K562 (cell line): ENCODE measurements around the gene SOS1. TPM values are rescaled to one million over a fixed set of nuclear protein-coding genes. Genes with fewer than 3 reads are reported as not detected.

Experiments
- E2F5 ChIP-seq: sonication (generic); formaldehyde crosslinking; IDR thresholded peaks from 2 replicates; pipeline ENCODE4 v1.8.0; 2022; ENCODE audit warnings: mild to moderate bottlenecking, missing genetic modification reagents
- FOXA3 ChIP-seq, 2 experiments: fragments of 450-650 bp in 1 of 2; sonication (generic) in 1 of 2; formaldehyde crosslinking; IDR thresholded peaks in 1 of 2; conservative IDR thresholded peaks in 1 of 2; 2 replicates each; pipeline versions ENCODE4 v1.4.0 to v1.8.0; 2020 to 2022; ENCODE audit warnings: mild to moderate bottlenecking in 2 of 2, missing genetic modification reagents in 1 of 2
- FOXM1 ChIP-seq, 2 experiments: fragments of 450-650 bp in 1 of 2; sonication (generic) in 1 of 2; formaldehyde crosslinking in 1 of 2; IDR thresholded peaks; 2 replicates each; pipeline versions ENCODE4 v1.6.1 to v1.9.0; 2017 to 2022; ENCODE audit warnings: low read depth in 2 of 2, mild to moderate bottlenecking in 2 of 2, missing genetic modification reagents in 1 of 2, moderate library complexity in 1 of 2
- GTF2B ChIP-seq: IDR thresholded peaks from 2 replicates; pipeline ENCODE4 v1.6.1; 2011; ENCODE audit not compliant: insufficient read length; ENCODE audit errors: extremely low read depth
- HOMEZ ChIP-seq: fragments of 250-450 bp; sonication (Bioruptor Pico); IDR thresholded peaks from 2 replicates; pipeline ENCODE4 v1.4.0; 2020; ENCODE audit warnings: mild to moderate bottlenecking, moderate library complexity
- MAZ ChIP-seq, 2 experiments: fragments of 450-650 bp in 1 of 2; sonication (generic) in 1 of 2; formaldehyde crosslinking; IDR thresholded peaks in 1 of 2; conservative IDR thresholded peaks in 1 of 2; 2 replicates each; pipeline versions ENCODE4 v1.4.0 to v1.5.0; 2020; ENCODE audit warnings: mild to moderate bottlenecking in 1 of 2, missing genetic modification reagents in 1 of 2
- RERE ChIP-seq: sonication (generic); formaldehyde crosslinking; IDR thresholded peaks from 2 replicates; pipeline ENCODE4 v1.8.0; 2023; ENCODE audit warnings: missing genetic modification reagents, mild to moderate bottlenecking, borderline replicate concordance
- SAFB ChIP-seq: fragments of 200-400 bp; formaldehyde crosslinking; IDR thresholded peaks from 2 replicates; pipeline ENCODE4 v1.6.1; 2017; ENCODE audit warnings: low read depth, low read length, borderline replicate concordance
- SREBF2 ChIP-seq: sonication (generic); formaldehyde crosslinking; IDR thresholded peaks from 2 replicates; pipeline ENCODE4 v1.4.0; 2020; ENCODE audit warnings: mild to moderate bottlenecking, missing genetic modification reagents
- WHSC1 ChIP-seq: IDR thresholded peaks from one replicate; pipeline ENCODE4 v1.6.1; 2012; ENCODE audit warnings: low read length, control low read depth, inconsistent platforms
- ZBTB17 ChIP-seq: fragments of 450-650 bp; formaldehyde crosslinking; IDR thresholded peaks from 2 replicates; pipeline ENCODE4 v1.4.0; 2020; ENCODE audit warnings: mild to moderate bottlenecking
- ZFP91 ChIP-seq: sonication (generic); formaldehyde crosslinking; IDR thresholded peaks from 2 replicates; pipeline ENCODE4 v1.8.0; 2022; ENCODE audit warnings: mild to moderate bottlenecking, missing genetic modification reagents
- ZNF24 ChIP-seq: fragments of 450-650 bp; IDR thresholded peaks from 2 replicates; pipeline ENCODE4 v1.6.1; 2016
- ZNF57 ChIP-seq: fragments of 450-650 bp; formaldehyde crosslinking; IDR thresholded peaks from 2 replicates; pipeline ENCODE4 v1.4.0; 2020; ENCODE audit warnings: mild to moderate bottlenecking, moderate library complexity
- ZNF707 ChIP-seq: fragments of 250-450 bp; sonication (Bioruptor Pico); conservative IDR thresholded peaks from 2 replicates; pipeline ENCODE4 v1.8.0; 2022; ENCODE audit warnings: inconsistent platforms, mild to moderate bottlenecking, moderate library complexity
- ZZZ3 ChIP-seq: fragments of 450-650 bp; IDR thresholded peaks from 2 replicates; pipeline ENCODE4 v1.6.1; 2016; ENCODE audit warnings: antibody characterized with exemption, mild to moderate bottlenecking, moderate library complexity
- polyA plus RNA-seq, 8 experiments: library from polyadenylated mRNA; depleted of rRNA in 4 of 8; stranded (reverse) in 5 of 8; unstranded in 3 of 8; fragments of >200 nt; fragmentation: Nextera tagmentation in 2 of 8; fragmentation: Illumina TruSeq in 1 of 8; extraction: Ambion mirVana in 2 of 8; extraction: Trizol in 1 of 8; gene quantifications; 2 replicates each; pipeline versions ENCODE4 v1.2.1 to v1.2.3, GENCODE V29; 2011 to 2014; ENCODE audit warnings: inconsistent platforms in 1 of 8, missing spikeins in 1 of 8
- total RNA-seq, 7 experiments: library from RNA; depleted of rRNA in 6 of 7; stranded (reverse); fragments of >200 nt in 6 of 7; fragmentation: Illumina TruSeq in 2 of 7; extraction: Trizol in 2 of 7; gene quantifications; 2 replicates each; pipeline versions ENCODE4 v1.2.1 to v1.2.3, GENCODE V29; 2011 to 2021; ENCODE audit warnings: low replicate concordance in 1 of 7

Gene SOS1
- total and polyA plus RNA-seq, 9 of the 15 experiments (the other 6 are each of a cell fraction or from before 2014, with no cell fraction given) = 2.5 to 27.1 (median 16.3) TPM

- TF ChIP-seq ZNF24 (no peak), GTF2B (no peak), MAZ (CRISPR knock-in tag; conservative IDR thresholded peaks at IDR 0.05 in 1 of 2, IDR thresholded peaks at IDR 0.05 in 1 of 2) (peak in 1 of 2 experiments; percentile 98; a peak in 2 of 4 replicates), WHSC1 (no peak), RERE (CRISPR knock-in tag) (no peak), FOXM1 (IDR thresholded peaks at IDR 0.05; ENCODE audit: low read depth) (peak; percentile 22; the same call in 1 of the 2 replicates), FOXM1 (CRISPR knock-in tag; IDR thresholded peaks at IDR 0.05; ENCODE audit: low read depth) (no peak), FOXA3 (CRISPR knock-in tag; conservative IDR thresholded peaks at IDR 0.05 in 1 of 2, IDR thresholded peaks at IDR 0.05 in 1 of 2) (peak in 1 of 2 experiments; percentile 38; a peak in 1 of 4 replicates), SREBF2 (no peak), HOMEZ (CRISPR knock-in tag) (peak; percentile 83; the same call in 1 of the 2 replicates), E2F5 (CRISPR knock-in tag) (no peak), ZBTB17 (CRISPR knock-in tag) (peak; percentile 98), ZFP91 (CRISPR knock-in tag) (no peak), ZNF57 (peak; percentile 91), SAFB (no peak), ZZZ3 (no peak), ZNF707 (CRISPR knock-in tag) (peak; percentile 46; the same call in 1 of the 2 replicates)
These were observed 29.3 kb upstream of the SOS1 start (continued) for GRCh38 chr2:39150102-39150562.
